ENCODE data around the gene CHIT1.
"Not testable (repeated sequence)": the region's sequence is repeated elsewhere in the genome, so short reads cannot be mapped to it uniquely, and the experiment has no call there.

CHIT1 gene

GRCh38 chr1:203229471-203230135, at the start of gene CHIT1:
Gene CHIT1 (minus strand): TSS chr1:203229673. CDS start chr1:203229636, 37 bp downstream.
- DNase-seq: no peak

- no peak for DNase-seq
These were observed 49.5 kb upstream of the CHIT1 start for GRCh38 chr1:203278885-203279406.

GRCh38 chr1:203278082-203278884, 48.8 kb upstream of the CHIT1 start:
- no peak for DNase-seq

- DNase-seq: peak; percentile 37
These were observed 47.6 kb upstream of the CHIT1 start for GRCh38 chr1:203276916-203277545.

GRCh38 chr1:203276408-203276807, 46.9 kb upstream of the CHIT1 start:
- DNase-seq: no peak

GRCh38 chr1:203275656-203276272, 46.3 kb upstream of the CHIT1 start:
- DNase-seq: no peak

- no peak for DNase-seq
These were observed 45.3 kb upstream of the CHIT1 start for GRCh38 chr1:203274603-203275381.

GRCh38 chr1:203273869-203274602, 44.6 kb upstream of the CHIT1 start:
- DNase-seq: peak; percentile 39

- peak; percentile 94 for DNase-seq
These were observed 43.9 kb upstream of the CHIT1 start for GRCh38 chr1:203273206-203273868.

- DNase-seq: no peak
These were observed 43.2 kb upstream of the CHIT1 start for GRCh38 chr1:203272633-203273205.

GRCh38 chr1:203271962-203272632, 42.6 kb upstream of the CHIT1 start:
- no peak for DNase-seq

- DNase-seq: peak; percentile 82
These were observed 41.7 kb upstream of the CHIT1 start for GRCh38 chr1:203271018-203271743.

GRCh38 chr1:203270448-203270847, 41.0 kb upstream of the CHIT1 start:
- no peak for DNase-seq

- DNase-seq: no peak
These were observed 40.2 kb upstream of the CHIT1 start for GRCh38 chr1:203269654-203270020.

- peak; percentile 48 for DNase-seq
These were observed 39.6 kb upstream of the CHIT1 start for GRCh38 chr1:203268901-203269653.

GRCh38 chr1:203267912-203268311, 38.4 kb upstream of the CHIT1 start:
- DNase-seq: no peak

GRCh38 chr1:203267347-203267846, 37.9 kb upstream of the CHIT1 start:
- DNase-seq: peak; percentile 82

- DNase-seq: not testable (repeated sequence)
These were observed 36.7 kb upstream of the CHIT1 start for GRCh38 chr1:203266140-203266539.

Data from stimulated activated CD4-positive, alpha-beta T cell treated with anti-CD3 and anti-CD28 coated beads, Interleukin-15, amount 100 ng/mL, for 24 hours (primary cell).